SK-N-MC (cell line): ENCODE data around the gene POLR2J.

Source experiments
- EZH2 ChIP-seq: fragments of 200-600 bp; sonication (generic); IDR thresholded peaks from one replicate; pipeline ENCODE4 v1.6.1; 2017; ENCODE audit warnings: antibody characterized with exemption
- FOXP2 ChIP-seq: optimal IDR thresholded peaks from 2 replicates; pipeline ENCODE3; 2011; ENCODE audit warnings: mild to moderate bottlenecking, moderate library complexity; ENCODE audit not compliant: insufficient read depth; ENCODE audit errors: extremely low read length, control extremely low read depth
- POLR2AphosphoS5 ChIP-seq: IDR thresholded peaks from 2 replicates; pipeline ENCODE4 v1.6.1; 2012; ENCODE audit warnings: mild to moderate bottlenecking, low read depth, low read length, borderline replicate concordance

DNA sequence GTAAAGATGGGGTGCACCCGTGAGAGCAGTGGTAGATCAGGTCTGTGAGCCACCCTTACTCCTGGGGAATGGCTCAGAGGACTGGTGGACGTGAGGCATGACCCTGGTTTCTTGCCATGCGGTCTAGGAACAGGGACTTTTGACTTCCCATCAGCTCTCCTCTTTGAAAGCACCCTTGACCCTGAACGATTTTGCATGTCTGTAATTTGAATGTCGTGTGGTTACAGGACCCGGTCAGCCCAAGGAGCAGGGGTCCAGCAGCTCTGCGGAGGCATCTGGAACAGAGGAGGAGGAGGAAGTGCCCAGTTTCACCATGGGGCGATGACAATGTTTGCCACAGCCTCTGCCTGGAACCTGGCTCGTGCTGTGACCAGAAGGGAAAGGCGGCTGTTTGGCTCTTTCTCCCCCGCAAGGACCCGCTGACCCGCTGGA is 53.9 kb downstream of the POLR2J start:
- TF ChIP-seq EZH2 = no peak
- TF ChIP-seq POLR2AphosphoS5 = no peak
- TF ChIP-seq FOXP2 = no peak
